OCI-LY3 (cell line): Measurements from ENCODE around the gene MSANTD3.
"Not testable (repeated sequence)": the region's sequence is repeated elsewhere in the genome, so short reads cannot be mapped to it uniquely, and the experiment has no call there.

Source experiments
- CTCF ChIP-seq: fragments of 200-600, 300-600 bp; sonication (generic); IDR thresholded peaks from 2 replicates; pipeline ENCODE4 v1.5.1; 2014; ENCODE audit warnings: antibody characterized with exemption, low read length, low read depth
- EZH2phosphoT487 ChIP-seq: fragments of 200-600 bp; shearing (Covaris generic); IDR thresholded peaks from 2 replicates; pipeline ENCODE4 v1.6.1; 2018; ENCODE audit warnings: antibody characterized with exemption, mixed run types, low read depth

GRCh38 chr9:100421116-100421515 lies 5.8 kb upstream of the MSANTD3 start:
- TF ChIP-seq CTCF, EZH2phosphoT487: not testable (repeated sequence)
